ENCODE data around the gene TUBB.
"Not testable (repeated sequence)": the region's sequence is repeated elsewhere in the genome, so short reads cannot be mapped to it uniquely, and the experiment has no call there.

TUBB gene

GRCh38 chr6:30741063-30741779 is 21.1 kb downstream of the TUBB start:
- DNase-seq (ENCODE audit: low spot score) = no peak

GRCh38 chr6:30741789-30742315 is 21.7 kb downstream of the TUBB start:
- peak; percentile 65 for DNase-seq (ENCODE audit: low spot score)

- peak; percentile 96 for DNase-seq (ENCODE audit: low spot score)
Measured at GRCh38 chr6:30742316-30743098, 22.4 kb downstream of the TUBB start, which contains the start of gene FLOT1. FLOT1 (minus strand) TSS chr6:30742687; CDS start chr6:30742189, 498 bp downstream.

- no peak for DNase-seq (ENCODE audit: low spot score)
Measured at GRCh38 chr6:30743099-30744053, 23.2 kb downstream of the TUBB start.

GRCh38 chr6:30744054-30744805 is 24.1 kb downstream of the TUBB start, which contains the start of gene IER3:
IER3 (minus strand) TSS chr6:30744547; CDS start chr6:30744518, 29 bp downstream.
- peak; percentile 86 for DNase-seq (ENCODE audit: low spot score)

GRCh38 chr6:30747300-30747687 is 27.1 kb downstream of the TUBB start:
- DNase-seq (ENCODE audit: low spot score) = no peak

GRCh38 chr6:30747902-30748769 is 28.0 kb downstream of the TUBB start:
- no peak for DNase-seq (ENCODE audit: low spot score)

- DNase-seq (ENCODE audit: low spot score) = no peak
Measured at GRCh38 chr6:30748851-30749540, 28.8 kb downstream of the TUBB start.

- no peak for DNase-seq (ENCODE audit: low spot score)
Measured at GRCh38 chr6:30749554-30750378, 29.6 kb downstream of the TUBB start.

GRCh38 chr6:30750379-30750668 is 30.2 kb downstream of the TUBB start:
- DNase-seq (ENCODE audit: low spot score) = no peak

GRCh38 chr6:30752157-30752927 is 32.2 kb downstream of the TUBB start:
- peak; percentile 90 for DNase-seq (ENCODE audit: low spot score)

- DNase-seq (ENCODE audit: low spot score) = no peak
Measured at GRCh38 chr6:30754631-30755030, 34.5 kb downstream of the TUBB start.

GRCh38 chr6:30756405-30757003 is 36.4 kb downstream of the TUBB start:
- not testable (repeated sequence) for DNase-seq (ENCODE audit: low spot score)

- DNase-seq (ENCODE audit: low spot score) = no peak
Measured at GRCh38 chr6:30757261-30757904, 37.2 kb downstream of the TUBB start.

GRCh38 chr6:30759575-30760239 is 39.6 kb downstream of the TUBB start:
- DNase-seq (ENCODE audit: low spot score) = peak; percentile 85

- no peak for DNase-seq (ENCODE audit: low spot score)
Measured at GRCh38 chr6:30760549-30760948, 40.4 kb downstream of the TUBB start.

All from AG08396 (cell line).